H1 (cell line): ENCODE measurements around the gene MYRIP. TPM values are rescaled to one million over a fixed set of nuclear protein-coding genes. Genes with fewer than 3 reads are reported as not detected.

Source experiments
- CTCF ChIA-PET: fragments of 300-600 bp; sonication (Branson Sonifier 250); formaldehyde crosslinking; loops from one replicate; lab custom pipeline; 2021; ENCODE audit not compliant: partially characterized antibody; lab: Charles Lee
- POLR2A ChIA-PET: fragments of 300-600 bp; sonication (Branson Sonifier 250); formaldehyde crosslinking; loops from one replicate; lab custom pipeline; 2021; ENCODE audit warnings: inconsistent platforms; ENCODE audit not compliant: partially characterized antibody; lab: Charles Lee
- DNase-seq, 2 experiments: peaks; one replicate each; pipeline versions ENCODE4 v3.0.0 to v3.0.0-alpha.2; 2010 to 2022; ENCODE audit warnings: low spot score in 2 of 2, low read depth in 1 of 2, mixed read lengths in 1 of 2
- FAIRE-seq: peaks from 2 replicates; lab custom pipeline; 2011; peaks lifted over from hg19 to GRCh38; lab: Jason Lieb, UNC
- H2AFZ ChIP-seq: 2 replicates; pipeline ENCODE4 v1.8.1; 2012; ENCODE audit warnings: low read length, inconsistent platforms
- H2AK5ac ChIP-seq: 2 replicates; pipeline ENCODE4 v1.6.1; 2013; ENCODE audit warnings: low read depth, low read length
- H2BK120ac ChIP-seq: replicated peaks from 2 replicates; pipeline ENCODE3; 2013; ENCODE audit warnings: low read depth, low read length, inconsistent platforms
- H2BK12ac ChIP-seq: 2 replicates; pipeline ENCODE4 v1.6.1; 2013; ENCODE audit warnings: low read depth, low read length
- H2BK15ac ChIP-seq: 2 replicates; pipeline ENCODE4 v1.6.1; 2013; ENCODE audit warnings: low read length
- H2BK20ac ChIP-seq: 2 replicates; pipeline ENCODE4 v1.6.1; 2013; ENCODE audit warnings: low read length
- H2BK5ac ChIP-seq: 2 replicates; pipeline ENCODE4 v1.6.1; 2013; ENCODE audit warnings: low read depth, low read length
- H3K14ac ChIP-seq: 2 replicates; pipeline ENCODE4 v1.6.1; 2013; ENCODE audit warnings: inconsistent platforms; ENCODE audit not compliant: insufficient read length
- H3K18ac ChIP-seq: 2 replicates; pipeline ENCODE4 v1.6.1; 2013; ENCODE audit warnings: low read length; ENCODE audit errors: extremely low read depth
- H3K23ac ChIP-seq: 2 replicates; pipeline ENCODE4 v1.6.1; 2013; ENCODE audit warnings: inconsistent platforms; ENCODE audit not compliant: insufficient read length
- H3K23me2 ChIP-seq: 2 replicates; pipeline ENCODE4 v1.6.1; 2013; ENCODE audit warnings: low read depth, low read length
- H3K27ac ChIP-seq: 2 replicates; pipeline ENCODE4 v1.6.1; 2011; ENCODE audit warnings: low read depth, low read length, inconsistent platforms
- H3K27me3 ChIP-seq, 4 experiments: replicated peaks in 1 of 4; 1 replicate in 1 of 4; 2 replicates in 3 of 4; pipeline versions ENCODE4 v1.6.1 to v1.8.1; 2011 to 2013; ENCODE audit warnings: low read length in 3 of 4, mild to moderate bottlenecking in 3 of 4, inconsistent platforms in 2 of 4, mixed read lengths in 2 of 4, moderate library complexity in 1 of 4; ENCODE audit not compliant: control insufficient read depth in 3 of 4, insufficient read depth in 3 of 4; ENCODE audit errors: extremely low read depth in 1 of 4
- H3K36me3 ChIP-seq, 4 experiments: 2 replicates each; pipeline versions ENCODE4 v1.6.1 to v1.8.1; 2011 to 2013; ENCODE audit warnings: mild to moderate bottlenecking in 4 of 4, low read length in 3 of 4, moderate library complexity in 2 of 4, control low read depth in 1 of 4, inconsistent platforms in 1 of 4; ENCODE audit not compliant: insufficient read depth in 4 of 4, control insufficient read depth in 2 of 4
- H3K4ac ChIP-seq: replicated peaks from 2 replicates; pipeline ENCODE3; 2013; ENCODE audit warnings: low read length, low read depth, mixed read lengths, inconsistent platforms; ENCODE audit not compliant: insufficient read length
- H3K4me1 ChIP-seq, 4 experiments: replicated peaks in 1 of 4; 1 replicate in 1 of 4; 2 replicates in 3 of 4; pipeline versions ENCODE4 v1.6.1 to v1.8.1; 2011 to 2013; ENCODE audit warnings: low read length in 3 of 4, inconsistent platforms in 2 of 4, mixed read lengths in 1 of 4; ENCODE audit not compliant: insufficient read depth in 4 of 4, control insufficient read depth in 3 of 4
- H3K4me2 ChIP-seq, 2 experiments: 2 replicates each; pipeline versions ENCODE4 v1.6.1 to v1.8.1; 2011 to 2013; ENCODE audit warnings: low read depth in 2 of 2, low read length in 2 of 2, control low read depth in 1 of 2, inconsistent platforms in 1 of 2, mild to moderate bottlenecking in 1 of 2; ENCODE audit not compliant: insufficient read depth in 1 of 2
- H3K4me3 ChIP-seq, 4 experiments: fragments of 200-600, 300-600 bp in 1 of 4; sonication (generic), shearing (Covaris generic), sonication (Bioruptor Twin) in 1 of 4; 2 replicates each; pipeline versions ENCODE4 v1.5.1 to v1.8.1; 2011 to 2016; ENCODE audit warnings: low read length in 4 of 4, low read depth in 3 of 4, control low read depth in 2 of 4, inconsistent platforms in 2 of 4, mild to moderate bottlenecking in 2 of 4, mixed read lengths in 1 of 4, moderate library complexity in 1 of 4; ENCODE audit not compliant: insufficient read depth in 2 of 4; ENCODE audit errors: extremely low read depth in 1 of 4
- H3K56ac ChIP-seq: replicated peaks from 2 replicates; pipeline ENCODE3; 2013; ENCODE audit warnings: low read depth, mild to moderate bottlenecking, mixed read lengths, low read length, inconsistent platforms; ENCODE audit not compliant: insufficient read length
- H3K79me1 ChIP-seq: 2 replicates; pipeline ENCODE4 v1.6.1; 2013; ENCODE audit warnings: low read depth, low read length, control low read depth
- H3K79me2 ChIP-seq, 2 experiments: 2 replicates each; pipeline versions ENCODE4 v1.6.1 to v1.8.1; 2012 to 2013; ENCODE audit warnings: low read length in 2 of 2, mild to moderate bottlenecking in 2 of 2, inconsistent platforms in 1 of 2; ENCODE audit not compliant: insufficient read depth in 2 of 2, control insufficient read depth in 1 of 2
- H3K9ac ChIP-seq, 4 experiments: replicated peaks in 1 of 4; 1 replicate in 1 of 4; 2 replicates in 3 of 4; pipeline versions ENCODE4 v1.6.1 to v1.8.1; 2011 to 2013; ENCODE audit warnings: low read depth in 3 of 4, low read length in 3 of 4, control low read depth in 2 of 4, mild to moderate bottlenecking in 2 of 4, moderate library complexity in 2 of 4, inconsistent platforms in 1 of 4; ENCODE audit errors: extremely low read depth in 1 of 4
- H3K9me3 ChIP-seq, 2 experiments: 2 replicates each; pipeline versions ENCODE4 v1.6.1 to v1.8.1; 2012 to 2013; ENCODE audit warnings: mild to moderate bottlenecking in 2 of 2, moderate library complexity in 2 of 2, control low read depth in 1 of 2, inconsistent platforms in 1 of 2, low read depth in 1 of 2, low read length in 1 of 2, mixed read lengths in 1 of 2; ENCODE audit not compliant: insufficient read depth in 2 of 2
- H4K20me1 ChIP-seq, 2 experiments: replicated peaks in 1 of 2; 2 replicates each; pipeline versions ENCODE3 to v1.8.1; 2011 to 2013; ENCODE audit warnings: inconsistent platforms in 2 of 2, low read length in 2 of 2, mild to moderate bottlenecking in 1 of 2; ENCODE audit not compliant: insufficient read depth in 2 of 2, control insufficient read depth in 1 of 2
- H4K5ac ChIP-seq: 2 replicates; pipeline ENCODE4 v1.6.1; 2013; ENCODE audit warnings: low read length, low read depth, mixed read lengths, inconsistent platforms; ENCODE audit not compliant: insufficient read length
- H4K8ac ChIP-seq: 2 replicates; pipeline ENCODE4 v1.8.0; 2013; ENCODE audit warnings: mild to moderate bottlenecking, moderate library complexity, low read length, inconsistent platforms; ENCODE audit not compliant: insufficient read depth; ENCODE audit errors: extremely low read depth
- H4K91ac ChIP-seq: replicated peaks from 2 replicates; pipeline ENCODE3; 2013; ENCODE audit warnings: low read length, mixed read lengths, inconsistent platforms; ENCODE audit not compliant: insufficient read length
- BCL11A ChIP-seq, 2 experiments: IDR thresholded peaks; one replicate each; pipeline ENCODE4 v1.6.1; 2011; ENCODE audit warnings: low read depth in 2 of 2, low read length in 2 of 2, mild to moderate bottlenecking in 2 of 2
- CBX8 ChIP-seq: fragments of 300-800, 300-1000 bp; sonication (generic); IDR thresholded peaks from 2 replicates; pipeline ENCODE4 v1.7.1; 2016; ENCODE audit warnings: low read depth, low read length, borderline replicate concordance
- CEBPB ChIP-seq: IDR thresholded peaks from 2 replicates; pipeline ENCODE4 v1.6.1; 2012; ENCODE audit warnings: low read depth, low read length
- MAFK ChIP-seq: IDR thresholded peaks from 2 replicates; pipeline ENCODE4 v1.6.1; 2012; ENCODE audit warnings: low read depth, mild to moderate bottlenecking, improper control_type of control experiment, low read length
- MAX ChIP-seq: IDR thresholded peaks from 2 replicates; pipeline ENCODE4 v1.6.1; 2012; ENCODE audit warnings: inconsistent platforms
- NANOG ChIP-seq: IDR thresholded peaks from 2 replicates; pipeline ENCODE4 v1.6.1; 2011; ENCODE audit warnings: low read length, low read depth, mild to moderate bottlenecking, inconsistent platforms; ENCODE audit not compliant: insufficient read depth, poor library complexity, severe bottlenecking
- NRF1 ChIP-seq: IDR thresholded peaks from 2 replicates; pipeline ENCODE4 v1.6.1; 2011; ENCODE audit warnings: mild to moderate bottlenecking, low read depth, low read length, improper control_type of control experiment
- POLR2AphosphoS5 ChIP-seq: IDR thresholded peaks from 2 replicates; pipeline ENCODE4 v1.6.1; 2011; ENCODE audit warnings: low read depth, low read length
- POU5F1 ChIP-seq: IDR thresholded peaks from 2 replicates; pipeline ENCODE4 v1.6.1; 2011; ENCODE audit warnings: low read depth, mild to moderate bottlenecking, low read length, moderate library complexity
- SIX5 ChIP-seq: IDR thresholded peaks from 2 replicates; pipeline ENCODE4 v1.6.1; 2011; ENCODE audit warnings: mild to moderate bottlenecking, low read depth, low read length
- SP1 ChIP-seq: IDR thresholded peaks from 2 replicates; pipeline ENCODE4 v1.6.1; 2011; ENCODE audit warnings: low read depth, low read length
- SP2 ChIP-seq: IDR thresholded peaks from 2 replicates; pipeline ENCODE4 v1.6.1; 2012; ENCODE audit warnings: mild to moderate bottlenecking, low read length, inconsistent platforms
- SP4 ChIP-seq: IDR thresholded peaks from 2 replicates; pipeline ENCODE4 v1.6.1; 2012; ENCODE audit warnings: low read length, inconsistent platforms
- SRF ChIP-seq: IDR thresholded peaks from 2 replicates; pipeline ENCODE4 v1.6.1; 2011; ENCODE audit warnings: mild to moderate bottlenecking, low read depth, low read length, moderate library complexity
- TAF1 ChIP-seq: IDR thresholded peaks from 2 replicates; pipeline ENCODE4 v1.6.1; 2011; ENCODE audit warnings: mild to moderate bottlenecking, low read depth, low read length
- TBP ChIP-seq: IDR thresholded peaks from 2 replicates; pipeline ENCODE4 v1.6.1; 2011; ENCODE audit warnings: low read depth, low read length, improper control_type of control experiment
- TEAD4 ChIP-seq: IDR thresholded peaks from 2 replicates; pipeline ENCODE4 v1.6.1; 2012; ENCODE audit warnings: low read depth, low read length, inconsistent platforms, mixed read lengths
- YY1 ChIP-seq: IDR thresholded peaks from 2 replicates; pipeline ENCODE4 v1.6.1; 2011; ENCODE audit warnings: low read depth, mild to moderate bottlenecking, low read length
- WGBS, 2 experiments: shearing (Covaris generic) in 1 of 2; methylation state at CpG; one replicate each; pipeline versions ENCODE4 v1.1.6 to v1.1.7; 2013 to 2015; ENCODE audit warnings: low lambda C conversion rate in 2 of 2, mixed read lengths in 2 of 2, inconsistent platforms in 1 of 2, low coverage in 1 of 2, missing lambda C conversion rate in 1 of 2; ENCODE audit not compliant: insufficient replicate concordance in 2 of 2, insufficient coverage in 1 of 2, insufficient read length in 1 of 2; ENCODE audit errors: extremely low coverage in 1 of 2, missing lambda C conversion rate in 1 of 2; 5-methylcytosine and 5-hydroxymethylcytosine counted together
- polyA plus RNA-seq, 7 experiments: library from polyadenylated mRNA; depleted of rRNA in 3 of 7; stranded (reverse) in 5 of 7; unstranded in 2 of 7; fragments of >200 nt in 5 of 7; fragments of 200-250 nt in 2 of 7; gene quantifications; 1 replicate in 5 of 7; 2 replicates in 1 of 7; 4 replicates in 1 of 7; pipeline versions ENCODE4 v1.2.1 to v1.2.3, GENCODE V29; 2011 to 2013; ENCODE audit warnings: missing spikeins in 2 of 7, mixed read lengths in 2 of 7
- total RNA-seq: library from RNA; stranded (reverse); fragmentation: NEBNext Ultra II Directional; extraction: Animal tissue kit (Norgen Biotek cat#: 25700); gene quantifications from 2 replicates; pipeline ENCODE4 v1.2.1, GENCODE V29; 2021

Gene MYRIP
- total and polyA plus RNA-seq, 2 of the 8 experiments (the other 6 are each of a cell fraction or from before 2014, with no cell fraction given): 0.54 to 4.3 TPM

- CTCF ChIA-PET: no interaction called here
- Histone ChIP-seq H2BK15ac (no peak overlapping the region), H3K4ac (no peak overlapping the region), H2BK20ac (no peak overlapping the region), H3K4me1 (no peaks in the 10 kb centered on the region), H4K20me1 (no peaks in the 10 kb centered on the region), H3K23ac (no peak overlapping the region), H3K27me3 (no peaks in the 10 kb centered on the region), H4K8ac (no peak overlapping the region), H3K23me2 (no peaks in the 10 kb centered on the region), H3K27ac (no peak overlapping the region), H4K5ac (no peak overlapping the region), H3K9me3 (peaks cover 19% of the 10 kb centered on the region in 2 experiments), H2BK120ac (no peak overlapping the region), H3K14ac (no peak overlapping the region), H3K79me1 (no peaks in the 10 kb centered on the region), H3K4me2 (no peak overlapping the region), H2BK12ac (no peak overlapping the region), H3K4me3 (no peak overlapping the region), H3K18ac (no peak overlapping the region), H4K91ac (no peak overlapping the region), H3K56ac (no peak overlapping the region), H2BK5ac (no peak overlapping the region), H2AK5ac (no peak overlapping the region), H2AFZ (no peak overlapping the region), H3K79me2 (no peaks in the 10 kb centered on the region), H3K9ac (no peak overlapping the region), H3K36me3 (no peaks in the 10 kb centered on the region)
- WGBS, 2 experiments: 88% methylated on average over 2 of the region's 2 CpGs; no CpG with 5 or more reads in 1 of the 2 experiments
- DNase-seq (no peak), FAIRE-seq (no peak)
- POLR2A ChIA-PET: no interaction called here
- TF ChIP-seq POU5F1 (no peak), SRF (no peak), MAX (no peak), CEBPB (no peak), POLR2AphosphoS5 (no peak), MAFK (no peak), SP2 (no peak), TAF1 (no peak), NRF1 (no peak), SIX5 (no peak), SP4 (no peak), TBP (no peak), YY1 (no peak), SP1 (no peak), BCL11A (IDR thresholded peaks at IDR 0.05; ENCODE audit: low read depth in 2 of 2, low read length in 2 of 2) (no peak), CBX8 (no peak), NANOG (no peak), TEAD4 (no peak)
Observed at GRCh38 chr3:40129981-40130380, 320.6 kb downstream of the MYRIP start.
